Amygdala (tissue), 56 donors: ENCODE measurements around the gene MCHR2.

Experiments
- DNase-seq, 56 donors: peaks; one replicate each; lab custom pipeline; 2025; lab: John Stamatoyannopoulos, UW

Gene MCHR2

DNA sequence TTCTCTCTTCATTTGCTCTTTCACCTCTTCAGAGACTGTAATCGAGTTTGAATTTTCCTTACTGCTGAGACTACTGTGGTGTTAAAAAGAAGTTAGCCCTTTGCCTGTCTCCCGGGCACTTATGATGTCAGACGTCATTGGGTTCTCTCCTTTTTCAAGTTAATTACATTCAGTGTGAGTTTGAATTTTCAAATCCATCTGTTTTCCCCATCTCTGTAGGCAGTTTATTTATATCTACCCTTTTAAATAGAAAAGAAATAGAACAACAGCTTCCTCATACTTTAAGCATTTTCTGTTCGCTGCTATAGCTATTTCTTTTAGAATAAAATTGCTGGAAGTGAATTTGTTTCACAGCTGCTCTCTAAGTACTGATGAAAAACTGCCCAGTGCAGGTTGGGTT, 81.4 kb downstream of the MCHR2 start:
- DNase-seq, result no peak

DNA sequence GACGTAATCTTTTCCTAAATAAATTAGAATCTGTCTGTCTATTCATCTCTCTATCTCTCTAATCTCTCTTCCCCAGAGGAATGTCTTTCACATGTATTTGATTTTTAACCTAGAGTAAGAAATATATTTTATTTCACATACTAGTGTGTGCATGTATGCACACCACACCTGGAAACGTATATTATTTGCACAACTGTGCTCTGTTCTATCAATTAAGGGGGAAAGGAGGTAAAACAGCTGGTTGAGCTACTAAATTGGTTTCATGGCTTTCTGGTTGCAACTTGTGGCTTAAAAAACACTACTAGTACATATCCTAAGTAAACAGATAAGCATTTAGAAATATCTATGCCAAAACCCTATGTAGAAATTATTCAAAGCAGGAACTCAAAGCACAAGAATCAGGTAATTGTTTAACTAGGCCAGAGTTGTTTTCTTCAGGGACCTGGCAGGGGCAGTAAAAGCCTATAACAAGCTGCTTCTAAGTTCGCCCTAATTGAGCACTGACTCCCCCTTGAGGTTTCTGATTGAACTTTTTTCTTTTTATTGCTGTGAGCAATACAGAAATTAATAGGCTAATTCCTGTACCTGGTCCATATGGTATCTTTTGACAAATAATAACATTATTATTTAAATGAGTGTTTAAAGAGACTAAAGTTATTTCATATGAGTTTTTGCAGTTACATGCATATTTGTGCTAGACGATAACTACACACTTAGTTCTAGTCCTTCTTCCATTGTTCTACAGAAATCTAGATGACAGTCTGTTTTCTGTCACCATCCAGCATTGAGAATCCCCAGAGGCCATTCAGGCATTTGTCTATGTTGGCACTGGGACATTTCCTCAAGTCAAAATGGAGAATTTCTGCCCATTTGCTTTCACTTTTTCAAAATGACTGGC, 88.6 kb downstream of the MCHR2 start:
- DNase-seq, result peak in 1 of 56 donors; percentile 2

DNA sequence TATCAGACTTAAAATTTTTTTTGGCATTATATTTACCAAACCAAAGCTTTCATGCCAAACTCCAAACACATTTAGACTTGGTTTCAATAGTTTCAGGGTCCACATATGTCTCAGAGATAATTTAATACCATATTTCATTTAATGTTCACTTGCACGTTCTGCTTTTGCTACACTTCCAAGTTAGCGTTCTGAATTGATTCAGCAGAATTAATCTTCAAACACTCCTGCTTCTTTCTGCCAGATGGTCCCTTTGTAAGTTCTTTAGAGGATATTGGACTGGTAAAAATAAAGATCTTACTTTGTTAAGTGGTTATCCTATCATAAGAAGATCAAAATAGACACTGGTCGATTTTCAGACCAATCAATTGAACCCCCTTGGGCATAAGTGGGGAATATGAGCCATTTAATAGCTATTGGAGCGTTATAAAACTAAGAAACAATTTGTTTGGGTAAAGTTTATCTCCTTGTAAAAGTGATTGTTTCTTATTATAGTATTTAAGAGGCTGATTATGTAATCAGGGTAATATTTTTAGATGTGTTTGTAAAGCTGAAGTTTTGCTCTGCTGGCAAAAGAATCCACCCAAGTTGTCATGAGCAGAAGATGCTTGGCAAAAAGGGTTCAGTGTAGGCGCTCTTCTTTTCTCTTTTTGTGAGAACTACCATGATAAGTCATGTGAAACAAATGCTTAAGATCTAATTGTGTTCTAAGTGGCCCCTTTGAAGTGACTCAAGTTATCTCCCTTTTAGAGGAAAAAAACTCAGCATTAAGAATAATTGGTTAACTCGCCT, 92.2 kb downstream of the MCHR2 start:
- DNase-seq, result no peak

DNA sequence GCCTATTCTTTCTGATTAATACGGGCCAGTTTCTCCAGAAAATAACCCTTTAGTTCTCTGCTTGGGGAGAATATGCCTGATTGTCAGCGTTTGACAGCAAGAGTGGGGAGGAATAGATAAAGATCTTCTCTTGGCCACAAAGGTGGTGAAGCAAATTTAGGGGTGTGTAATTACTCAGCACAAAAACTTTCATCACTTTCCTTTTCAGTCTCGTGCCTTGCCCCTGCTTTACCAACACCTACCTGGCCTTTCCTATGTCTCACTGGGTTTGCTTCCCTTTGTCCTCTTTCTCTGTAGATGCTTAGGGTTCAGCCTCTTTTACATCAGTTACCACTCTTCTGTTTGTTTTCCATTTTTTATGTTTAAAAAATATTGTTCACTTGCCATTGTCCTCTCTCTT, 99.2 kb downstream of the MCHR2 start:
- no peak for DNase-seq

DNA sequence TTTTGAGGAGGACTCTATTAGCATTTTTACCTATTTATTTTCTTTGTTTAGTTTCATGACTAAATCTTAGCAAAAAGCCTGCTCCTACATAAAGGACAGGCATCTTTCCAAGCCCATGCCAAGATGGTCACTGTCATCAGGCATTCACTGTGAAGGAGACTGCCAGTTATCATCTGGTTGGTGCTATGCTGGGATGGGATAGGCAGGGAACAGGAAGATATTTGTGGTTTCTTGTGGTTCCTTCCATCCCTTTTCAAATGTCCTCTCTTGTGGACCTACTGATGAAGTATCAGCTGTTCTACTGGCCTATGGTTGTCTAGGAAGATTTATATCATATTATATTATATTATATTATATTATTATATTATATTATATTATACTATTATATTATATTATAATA, 107.0 kb downstream of the MCHR2 start:
- DNase-seq, result no peak

DNA sequence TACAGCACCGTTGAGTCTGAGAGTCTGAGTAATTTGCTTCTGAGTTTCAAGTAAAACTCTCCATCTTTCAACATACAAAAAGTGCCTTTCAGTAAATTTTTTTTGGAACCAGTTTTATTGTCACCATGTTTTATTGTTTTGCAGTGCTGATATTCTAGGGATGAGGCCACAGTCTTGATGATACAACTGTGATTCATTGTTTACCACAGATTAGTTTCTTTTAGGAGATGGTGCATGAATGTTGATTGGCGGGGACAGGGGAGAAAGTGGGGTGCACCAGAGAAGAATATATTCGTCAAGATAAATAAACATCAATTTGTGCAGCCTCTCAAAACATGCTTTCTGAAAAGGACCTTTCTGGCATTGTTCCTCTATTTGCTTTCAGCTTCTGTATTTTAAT, 109.0 kb downstream of the MCHR2 start:
- no peak for DNase-seq

DNA sequence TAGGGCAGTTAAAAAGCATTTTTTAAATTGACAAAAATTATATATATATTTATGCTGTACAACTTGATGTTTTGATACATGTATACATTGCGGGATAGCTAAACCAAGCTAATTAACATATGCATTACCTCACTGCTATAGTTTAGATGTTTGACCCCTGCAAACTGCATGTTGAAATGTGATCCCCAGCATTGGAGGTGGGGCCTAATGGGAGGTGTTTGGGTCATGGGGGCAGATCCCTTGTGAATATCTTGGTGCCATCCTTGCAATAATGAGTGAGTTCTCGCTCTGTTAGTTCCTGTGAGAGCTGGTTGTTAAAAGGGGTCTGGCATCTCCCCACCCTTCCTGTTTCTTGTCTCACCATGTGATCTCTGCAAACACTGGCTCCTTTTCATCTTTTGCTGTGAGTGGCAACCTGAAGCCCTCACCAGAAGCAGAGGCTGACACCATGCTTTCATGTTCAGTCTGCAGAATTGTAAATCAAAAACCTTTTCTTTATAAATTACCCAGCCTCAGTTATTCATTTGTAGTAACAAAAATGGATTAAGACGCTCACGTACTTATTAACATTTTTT, 111.8 kb downstream of the MCHR2 start:
- DNase-seq, result no peak

DNA sequence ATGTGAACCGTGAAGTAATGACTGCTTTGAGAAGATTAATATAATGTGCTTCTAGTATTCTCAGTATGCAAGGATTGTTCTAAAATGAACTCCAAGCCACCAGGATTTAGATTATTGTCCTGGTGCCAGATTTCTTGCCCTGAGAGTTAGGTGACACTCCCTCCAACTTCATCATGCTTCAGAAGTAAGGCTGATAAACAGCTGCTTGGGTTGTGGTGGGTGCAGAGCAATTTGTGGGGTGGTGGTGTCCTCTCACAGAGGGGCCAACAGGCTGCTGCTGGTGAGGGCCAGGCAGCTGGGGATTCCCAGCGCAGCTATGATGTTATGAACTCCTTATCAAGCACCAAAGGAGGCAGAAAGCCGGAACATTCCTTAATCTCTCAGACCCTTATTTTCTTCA, 114.6 kb downstream of the MCHR2 start:
- DNase-seq, result no peak

DNA sequence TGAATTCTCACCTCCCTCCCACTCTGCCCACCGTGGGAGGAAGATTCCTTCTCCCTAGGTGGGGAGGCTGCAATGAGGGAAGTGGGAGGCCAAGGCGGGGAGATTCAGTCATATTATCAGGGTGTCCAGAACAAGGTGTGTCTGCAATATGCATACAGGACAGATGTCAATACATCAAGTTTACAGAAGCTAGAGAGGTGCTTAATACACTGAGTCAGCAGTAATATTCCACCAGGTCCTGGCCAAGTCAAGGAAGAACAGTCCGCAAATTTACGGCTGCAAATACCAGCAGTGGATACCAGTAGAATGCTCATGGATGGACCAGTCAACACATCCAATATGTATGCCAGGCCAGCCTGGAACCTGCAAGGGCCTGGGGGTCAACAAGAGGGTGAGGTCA, 119.0 kb downstream of the MCHR2 start:
- no peak for DNase-seq

DNA sequence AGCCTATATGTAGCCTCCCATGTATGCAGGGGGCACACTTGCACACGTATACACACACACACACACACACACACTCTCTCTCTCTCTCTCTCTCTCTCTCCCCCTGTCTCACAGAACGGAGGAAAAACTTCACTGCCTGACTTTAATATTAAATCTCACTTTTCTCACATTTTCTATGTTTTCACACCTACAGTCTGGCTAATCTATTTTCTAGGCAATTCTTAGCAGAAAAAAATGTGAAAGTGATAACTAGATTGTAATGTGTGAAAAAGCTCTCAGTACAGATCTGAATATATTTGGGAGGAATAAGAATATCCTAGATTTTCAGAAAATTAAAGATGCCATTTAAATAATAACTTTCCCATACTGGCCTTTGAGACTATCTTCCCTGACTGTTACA, 120.9 kb downstream of the MCHR2 start:
- no peak for DNase-seq

DNA sequence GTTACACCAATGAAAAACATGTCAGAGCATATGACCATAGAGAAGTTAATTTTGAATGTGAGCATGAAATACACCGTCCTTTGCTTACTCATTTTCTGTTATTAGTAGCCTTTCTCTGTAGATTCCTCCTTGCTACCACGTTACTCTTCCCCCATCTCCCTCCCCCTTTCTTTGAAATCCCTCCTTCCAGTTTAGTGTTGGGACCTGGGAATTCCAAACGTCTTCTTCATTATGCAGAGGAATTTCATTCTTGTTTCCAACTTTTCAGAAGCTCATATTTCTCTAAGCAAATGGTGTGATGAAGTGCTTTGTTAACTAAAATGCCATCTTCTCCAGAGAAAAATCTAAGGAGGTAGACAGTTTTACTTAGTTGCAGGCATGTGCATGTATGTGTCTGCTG, 122.4 kb downstream of the MCHR2 start:
- DNase-seq, result no peak
